ENCODE results near the gene MVB12B. TPM values are rescaled to one million over a fixed set of nuclear protein-coding genes. Genes with fewer than 3 reads are reported as not detected.

Gene MVB12B
- total and polyA plus RNA-seq, 2 of the 13 experiments (the other 11 are each of a cell fraction or from before 2014, with no cell fraction given) = 12.1 to 30.1 TPM

GRCh38 chr9:126448136-126448535 is 121.5 kb downstream of the MVB12B start (continued):
- TF ChIP-seq, protein P1, sequence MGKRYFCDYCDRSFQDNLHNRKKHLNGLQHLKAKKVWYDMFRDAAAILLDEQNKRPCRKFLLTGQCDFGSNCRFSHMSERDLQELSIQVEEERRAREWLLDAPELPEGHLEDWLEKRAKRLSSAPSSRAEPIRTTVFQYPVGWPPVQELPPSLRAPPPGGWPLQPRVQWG (CRISPR knock-in tag; IDR thresholded peaks at IDR 0.05; ENCODE audit: borderline replicate concordance, low read depth) = no peak
- TF ChIP-seq ZNF883 (CRISPR knock-in tag; IDR thresholded peaks at IDR 0.05; ENCODE audit: not compliant biosample characterization) (no peak), ZSCAN21 (CRISPR knock-in tag; IDR thresholded peaks at IDR 0.05; ENCODE audit: borderline replicate concordance) (no peak), HNRNPK (IDR thresholded peaks at IDR 0.05; ENCODE audit: low read depth, low read length, poor library complexity, severe bottlenecking) (no peak)

DNA sequence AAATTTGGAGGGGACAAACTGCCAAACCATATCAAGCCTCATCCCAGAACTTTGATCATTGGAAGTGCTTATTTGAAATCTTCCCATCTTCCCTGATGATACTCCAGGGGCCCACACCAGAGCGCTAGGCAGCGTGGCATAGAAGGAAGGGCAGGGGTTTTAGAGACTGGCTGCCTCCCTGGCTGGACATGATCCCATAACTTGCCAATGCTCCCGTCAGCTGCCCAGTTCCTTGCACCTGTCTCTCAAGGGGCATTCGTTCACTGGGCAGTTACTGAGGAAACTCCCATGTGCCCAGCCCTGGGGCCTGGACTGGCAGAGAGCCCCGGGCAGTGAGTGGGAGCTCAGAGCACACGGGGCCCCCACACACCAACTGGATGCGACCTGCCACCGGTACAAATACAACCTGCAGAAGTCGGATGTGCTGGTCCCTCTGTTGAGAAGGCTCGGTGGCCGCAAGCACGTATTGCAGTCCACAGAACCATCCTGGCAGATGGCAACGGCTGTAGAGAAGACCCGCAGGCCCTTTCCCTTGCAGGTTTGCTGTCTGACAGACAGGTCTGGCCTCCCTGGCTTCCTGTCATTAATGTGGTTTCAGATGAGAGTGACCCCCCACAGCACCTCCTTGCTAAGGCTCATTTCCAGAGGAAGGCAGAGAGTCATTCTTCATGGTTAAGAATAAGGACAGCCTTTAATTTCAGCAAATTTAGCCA is 122.4 kb downstream of the MVB12B start:
- no peak for ATAC-seq
- no peak overlapping the region for H3K4me2 ChIP-seq (ENCODE audit: low read depth, low read length)
- no peaks in the 10 kb centered on the region for H3K9me3 ChIP-seq (ENCODE audit: low read length)
- BruUV-seq (replicated peaks) = no TSS peak
- ChIA-PET CTCF (ENCODE audit: low intra/inter-chr PET ratio, low total read pairs) (no interaction called here), POLR2A (no interaction called here)
- in situ Hi-C loops (cut with HindIII; ENCODE audit: extremely low pct_ligation_motif_present, low pct_unique_long_range_greater_than_20kb) = no loop called here
- no peak overlapping the region for H3K4me3 ChIP-seq (replicated peaks in 1 of 3; ENCODE audit: insufficient read depth in 1 of 3, low read depth in 2 of 3, low read length in 3 of 3)
- no peak for TF ChIP-seq ZBTB1 (CRISPR knock-in tag; IDR thresholded peaks at IDR 0.05; ENCODE audit: borderline replicate concordance)
- TF ChIP-seq ZNF256 (CRISPR knock-in tag; conservative IDR thresholded peaks at IDR 0.05) = no peak
- no peak for TF ChIP-seq EED (CRISPR knock-in tag; IDR thresholded peaks at IDR 0.05)
- TF ChIP-seq KLF15 (CRISPR knock-in tag; IDR thresholded peaks at IDR 0.05; ENCODE audit: borderline replicate concordance) = no peak
- TF ChIP-seq ZNF225 (CRISPR knock-in tag; IDR thresholded peaks at IDR 0.05) = no peak
- no peak for TF ChIP-seq ELF3 (CRISPR knock-in tag; IDR thresholded peaks at IDR 0.05)
- TF ChIP-seq NFYB (CRISPR knock-in tag; IDR thresholded peaks at IDR 0.05) = no peak
- no peaks in the 10 kb centered on the region for H3K4me1 ChIP-seq (ENCODE audit: insufficient read depth, low read length)
- no peak for FAIRE-seq
- H3K36me3 ChIP-seq (replicated peaks in 1 of 2; ENCODE audit: control insufficient read depth in 1 of 2, insufficient read depth in 2 of 2, low read length in 2 of 2) = peaks cover 20 to 41% of the 10 kb centered on the region in 2 experiments
- intact Hi-C loops (cut with micrococcal nuclease; ENCODE audit: unreplicated experiment) = no loop called here
- no peaks in the 10 kb centered on the region for H3K79me2 ChIP-seq (ENCODE audit: insufficient read depth, low read length)
- H3K9ac ChIP-seq (ENCODE audit: insufficient read depth, low read depth, low read length) = no peak overlapping the region
- DNase-seq (ENCODE audit: low spot score) = no peak
- 89% methylated on average over 9 of the region's 14 CpGs for WGBS (ENCODE audit: low lambda C conversion rate)
- no peaks in the 10 kb centered on the region for H4K20me1 ChIP-seq (ENCODE audit: insufficient read depth, low read length)
- H2AFZ ChIP-seq (ENCODE audit: low read length) = no peak overlapping the region
- H3K27me3 ChIP-seq (ENCODE audit: control insufficient read depth in 1 of 2, insufficient read depth in 2 of 2, low read length in 2 of 2) = no peaks in the 10 kb centered on the region
- H3K27ac ChIP-seq (ENCODE audit: extremely low read length, insufficient read depth, low read length) = no peak overlapping the region
